Sigmoid colon (tissue), 7 donors: ENCODE measurements around the gene TMEM239. TPM values are rescaled to one million over a fixed set of nuclear protein-coding genes. Genes with fewer than 3 reads are reported as not detected.

Source experiments
- DNase-seq: peaks from one replicate; pipeline ENCODE4 v3.0.0-alpha.2; 2019
- H3K27ac ChIP-seq, 4 donors: fragments of 200-600 bp; sonication (generic); one replicate each; pipeline ENCODE4 v1.5.1; 2016 to 2019; ENCODE audit warnings: mild to moderate bottlenecking in 1 of 4
- H3K27me3 ChIP-seq, 3 donors: fragments of 200-600 bp; sonication (generic); one replicate each; pipeline ENCODE4 v1.5.1; 2019; ENCODE audit warnings: mild to moderate bottlenecking in 1 of 3
- H3K36me3 ChIP-seq, 4 donors: fragments of 200-600 bp; sonication (generic); one replicate each; pipeline ENCODE4 v1.5.1; 2016 to 2019
- H3K4me1 ChIP-seq, 4 donors: fragments of 200-600 bp; sonication (generic); one replicate each; pipeline ENCODE4 v1.5.1; 2017 to 2019
- H3K4me3 ChIP-seq, 4 donors: fragments of 200-600 bp; sonication (generic); one replicate each; pipeline ENCODE4 v1.5.1; 2017 to 2019; ENCODE audit warnings: mild to moderate bottlenecking in 2 of 4, moderate library complexity in 1 of 4
- H3K9me3 ChIP-seq, 4 donors: fragments of 200-600 bp in 3 of 4; sonication (generic) in 3 of 4; one replicate each; pipeline versions ENCODE4 v1.5.1 to v1.6.1; 2013 to 2019
- EP300 ChIP-seq, 4 donors: sonication (generic); formaldehyde crosslinking; IDR thresholded peaks; one replicate each; pipeline ENCODE4 v1.6.1; 2017; ENCODE audit warnings: antibody characterized with exemption in 4 of 4
- POLR2A ChIP-seq, 2 donors: fragments of 450-650 bp; IDR thresholded peaks; one replicate each; pipeline ENCODE4 v1.6.1; 2016; ENCODE audit warnings: antibody characterized with exemption in 2 of 2, mild to moderate bottlenecking in 2 of 2, moderate library complexity in 2 of 2
- POLR2AphosphoS5 ChIP-seq, 4 donors: sonication (generic); formaldehyde crosslinking; IDR thresholded peaks; one replicate each; pipeline ENCODE4 v1.6.1; 2017; ENCODE audit warnings: antibody characterized with exemption in 4 of 4
- WGBS, 2 donors: extraction: QIAGEN DNeasy Blood & Tissue Kit; methylation state at CpG; one replicate each; pipeline ENCODE4 v1.1.7; 2013; 5-methylcytosine and 5-hydroxymethylcytosine counted together
- intact Hi-C: fragments of 100-400 bp; cut with DNase I; formaldehyde crosslinking; loops from one replicate; pipeline ENCODE4 v1.15.1; 2023
- polyA plus RNA-seq, 3 donors: library from polyadenylated mRNA; stranded (reverse); fragments of 200-250 nt; gene quantifications; one replicate each; pipeline ENCODE4 v1.2.3, GENCODE V29; 2013
- total RNA-seq, 4 donors: library from RNA; depleted of rRNA; stranded (reverse); fragments of >200 nt; gene quantifications; one replicate each; pipeline ENCODE4 v1.1.0, GENCODE V29; 2016
- TF ChIP-seq, protein P1 (sequence below), 4 experiments: fragments of 450-650 bp in 3 of 4; fragments of 200-600 bp in 1 of 4; IDR thresholded peaks; one replicate each; pipeline ENCODE4 v1.5.1; 2016 to 2019; ENCODE audit warnings: antibody characterized with exemption in 4 of 4, mild to moderate bottlenecking in 3 of 4, moderate library complexity in 2 of 4
- donor health status: healthy with polysubstance abuse.
- donor health status: Bipolar disorder and iron deficiency.
- donor health status: healthy.

The TMEM239 gene
- total and polyA plus RNA-seq, 7 donors, result 0.28 TPM; not detected in 6

DNA sequence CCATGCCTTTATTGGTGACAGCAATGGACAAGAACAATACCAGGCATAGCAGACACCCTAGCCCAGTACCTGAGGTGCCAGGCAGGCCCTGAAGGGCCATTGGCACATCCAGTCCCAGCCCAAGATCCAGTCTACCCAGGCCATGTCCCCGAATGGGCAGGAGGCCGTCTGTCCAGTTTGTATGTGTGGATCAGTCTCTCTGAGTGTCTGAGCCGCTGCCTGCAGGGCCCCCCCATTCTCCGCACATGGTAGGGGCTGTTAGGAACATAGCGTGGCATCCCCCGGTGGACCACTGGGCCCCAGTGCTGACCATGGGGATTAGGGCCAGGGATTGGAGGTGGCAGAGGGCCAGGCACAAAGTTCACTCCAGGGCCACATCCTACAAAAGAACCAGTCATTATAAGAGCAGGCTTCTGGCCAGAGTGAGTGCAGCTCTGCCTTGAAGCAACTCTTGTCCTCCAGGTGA lies 19.2 kb downstream of the TMEM239 start:
- peaks cover 0 to 24% (median 0%) of the 10 kb centered on the region in 4 donors for H3K36me3 ChIP-seq
- DNase-seq, result no peak
- no peak overlapping the region for H3K4me3 ChIP-seq
- no peak overlapping the region for H3K27ac ChIP-seq
- no peaks in the 10 kb centered on the region for H3K27me3 ChIP-seq
- 93 to 96% methylated on average over 6 of the region's 6 CpGs for WGBS, 2 donors
- TF ChIP-seq POLR2AphosphoS5 (IDR thresholded peaks at IDR 0.05), result no peak
- intact Hi-C loops, result loop anchor here (5.0 kb wide), 1 partner anchor 363 kb away; the partner anchor contains the start of gene SNRPB
- no peaks in the 10 kb centered on the region for H3K9me3 ChIP-seq
- H3K4me1 ChIP-seq, result peaks cover 0 to 12% (median 4%) of the 10 kb centered on the region in 4 donors

DNA sequence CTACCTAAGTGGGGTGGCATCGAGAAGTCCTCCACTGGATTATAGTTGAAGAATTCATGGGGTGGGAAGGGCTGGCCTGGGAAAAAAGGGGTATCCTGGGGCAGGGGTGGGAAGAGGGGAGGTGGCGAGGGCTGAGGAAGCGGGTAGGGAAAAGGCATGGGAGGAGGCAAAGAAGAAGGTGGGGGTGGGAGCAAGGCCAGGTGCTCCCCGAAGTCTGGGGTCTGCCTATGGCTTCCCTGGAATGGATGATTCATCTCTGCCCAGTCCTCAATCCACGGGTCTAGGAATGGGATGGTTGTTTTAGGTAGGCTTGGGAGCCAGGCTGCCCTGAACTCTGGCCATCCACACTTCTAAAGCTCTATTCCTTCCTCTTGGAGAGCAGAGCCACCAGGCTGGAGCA lies 19.9 kb downstream of the TMEM239 start:
- Histone ChIP-seq H3K9me3 (no peaks in the 10 kb centered on the region), H3K27me3 (no peaks in the 10 kb centered on the region), H3K4me1 (peaks cover 0 to 12% (median 4%) of the 10 kb centered on the region in 4 donors), H3K4me3 (no peak overlapping the region), H3K36me3 (peaks cover 0 to 24% (median 0%) of the 10 kb centered on the region in 4 donors), H3K27ac (no peak overlapping the region)
- no peak for DNase-seq
- TF ChIP-seq, protein P1, sequence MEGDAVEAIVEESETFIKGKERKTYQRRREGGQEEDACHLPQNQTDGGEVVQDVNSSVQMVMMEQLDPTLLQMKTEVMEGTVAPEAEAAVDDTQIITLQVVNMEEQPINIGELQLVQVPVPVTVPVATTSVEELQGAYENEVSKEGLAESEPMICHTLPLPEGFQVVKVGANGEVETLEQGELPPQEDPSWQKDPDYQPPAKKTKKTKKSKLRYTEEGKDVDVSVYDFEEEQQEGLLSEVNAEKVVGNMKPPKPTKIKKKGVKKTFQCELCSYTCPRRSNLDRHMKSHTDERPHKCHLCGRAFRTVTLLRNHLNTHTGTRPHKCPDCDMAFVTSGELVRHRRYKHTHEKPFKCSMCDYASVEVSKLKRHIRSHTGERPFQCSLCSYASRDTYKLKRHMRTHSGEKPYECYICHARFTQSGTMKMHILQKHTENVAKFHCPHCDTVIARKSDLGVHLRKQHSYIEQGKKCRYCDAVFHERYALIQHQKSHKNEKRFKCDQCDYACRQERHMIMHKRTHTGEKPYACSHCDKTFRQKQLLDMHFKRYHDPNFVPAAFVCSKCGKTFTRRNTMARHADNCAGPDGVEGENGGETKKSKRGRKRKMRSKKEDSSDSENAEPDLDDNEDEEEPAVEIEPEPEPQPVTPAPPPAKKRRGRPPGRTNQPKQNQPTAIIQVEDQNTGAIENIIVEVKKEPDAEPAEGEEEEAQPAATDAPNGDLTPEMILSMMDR (IDR thresholded peaks at IDR 0.05), result no peak
- TF ChIP-seq POLR2AphosphoS5 (IDR thresholded peaks at IDR 0.05), result no peak
- TF ChIP-seq POLR2A (IDR thresholded peaks at IDR 0.05), result no peak
- no peak for TF ChIP-seq EP300 (IDR thresholded peaks at IDR 0.05)
- WGBS, 2 donors, result 88% methylated on average over 5 of the region's 5 CpGs
- intact Hi-C loops, result loop anchor here (5.0 kb wide), 1 partner anchor 364 kb away; the partner anchor contains the start of gene SNRPB

DNA sequence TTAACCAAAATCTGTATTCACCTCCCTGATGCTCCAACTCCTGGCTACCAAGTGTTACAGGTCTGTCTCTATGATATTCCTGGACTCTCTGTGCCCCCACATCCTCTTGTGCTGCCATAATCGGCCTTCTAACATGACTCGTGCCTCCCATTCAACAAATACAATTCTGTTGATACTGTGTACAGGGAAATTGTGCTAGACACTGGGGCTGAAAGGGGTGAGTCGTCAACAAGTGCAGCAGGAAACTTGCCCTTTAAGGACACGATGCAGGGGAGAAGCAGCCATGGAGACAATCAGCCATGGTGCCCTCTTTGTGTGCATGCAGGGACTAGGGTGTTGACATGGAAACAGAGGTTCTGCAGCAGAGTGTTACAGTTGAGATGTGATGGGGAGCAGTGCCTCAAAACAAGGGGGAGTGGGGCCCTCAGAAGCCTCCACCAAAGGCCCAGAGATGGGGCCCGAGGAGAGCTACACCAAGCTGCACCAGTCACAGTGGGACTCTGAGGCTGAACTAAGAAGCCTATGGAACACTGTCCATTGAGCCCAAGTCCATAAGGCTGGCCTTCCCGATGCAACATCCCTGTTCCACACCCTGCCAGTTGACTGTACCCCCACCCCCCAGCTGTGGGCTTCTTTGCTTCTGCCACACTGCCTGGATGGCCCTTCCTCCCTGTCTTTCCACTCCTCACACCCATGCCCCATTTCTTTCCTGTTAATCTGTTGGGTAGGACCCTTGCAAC lies 21.2 kb downstream of the TMEM239 start:
- no peak for DNase-seq
- no peak overlapping the region for H3K4me3 ChIP-seq
- no peak for TF ChIP-seq EP300 (IDR thresholded peaks at IDR 0.05)
- TF ChIP-seq, protein P1 (IDR thresholded peaks at IDR 0.05), result no peak
- TF ChIP-seq POLR2A (IDR thresholded peaks at IDR 0.05), result no peak
- intact Hi-C loops, result loop anchor here (5.0 kb wide), 1 partner anchor 365 kb away; the partner anchor contains the start of gene SNRPB
- no peaks in the 10 kb centered on the region for H3K9me3 ChIP-seq
- H3K27ac ChIP-seq, result no peak overlapping the region
- H3K4me1 ChIP-seq, result peaks cover 0 to 24% (median 14%) of the 10 kb centered on the region in 4 donors
- no peaks in the 10 kb centered on the region for H3K27me3 ChIP-seq
- peaks cover 0 to 24% (median 0%) of the 10 kb centered on the region in 4 donors for H3K36me3 ChIP-seq
- WGBS, 2 donors, result 90 to 91% methylated on average over 6 of the region's 6 CpGs

DNA sequence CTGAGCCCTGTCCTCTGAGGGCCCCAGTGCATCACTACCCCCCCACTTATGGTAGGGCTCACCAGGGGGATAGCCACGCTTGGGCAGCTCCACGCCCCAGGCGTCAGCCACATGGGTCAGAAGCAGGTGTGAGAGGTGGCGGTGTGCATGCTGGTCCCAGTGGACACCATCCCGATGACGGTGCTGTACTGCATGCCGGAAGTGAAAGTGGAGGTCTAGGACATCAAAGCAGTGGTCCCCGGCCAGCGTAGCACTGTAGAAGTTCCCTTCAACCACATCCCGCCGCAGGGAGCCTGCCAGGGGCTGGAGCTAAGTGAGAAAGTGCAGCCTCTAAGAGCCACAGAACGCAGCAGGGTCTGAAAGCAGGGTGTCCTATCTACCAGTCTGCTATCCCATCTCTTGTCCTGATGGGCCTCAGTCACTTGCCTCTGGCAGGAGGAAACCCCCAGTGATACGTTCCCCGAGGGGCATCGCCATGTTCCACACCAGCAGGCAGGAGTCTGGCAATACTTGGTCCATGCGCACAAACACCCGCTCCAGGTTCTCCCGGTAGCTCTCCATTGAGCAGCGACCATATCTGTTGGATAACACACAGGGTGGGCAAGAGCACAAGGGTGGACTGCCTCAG lies 22.1 kb downstream of the TMEM239 start:
- H3K4me1 ChIP-seq, result peaks cover 0 to 24% (median 14%) of the 10 kb centered on the region in 4 donors
- H3K27me3 ChIP-seq, result no peaks in the 10 kb centered on the region
- peaks cover 0 to 24% (median 0%) of the 10 kb centered on the region in 4 donors for H3K36me3 ChIP-seq
- H3K27ac ChIP-seq, result no peak overlapping the region
- WGBS, 2 donors, result 90 to 96% methylated on average over 19 of the region's 19 CpGs
- no peaks in the 10 kb centered on the region for H3K9me3 ChIP-seq
- TF ChIP-seq POLR2AphosphoS5 (IDR thresholded peaks at IDR 0.05) (no peak), POLR2A (IDR thresholded peaks at IDR 0.05) (no peak), EP300 (IDR thresholded peaks at IDR 0.05) (no peak)
- TF ChIP-seq, protein P1 (IDR thresholded peaks at IDR 0.05), result no peak
- DNase-seq, result no peak
- H3K4me3 ChIP-seq, result no peak overlapping the region
- intact Hi-C loops, result loop anchor here (5.0 kb wide), 1 partner anchor 366 kb away; the partner anchor contains the start of gene SNRPB
